Measurements from ENCODE around the gene C9orf78. TPM values are rescaled to one million over a fixed set of nuclear protein-coding genes. Genes with fewer than 3 reads are reported as not detected.
A peak's percentile ranks its signal among the peaks of the same experiment; 100 is the strongest.

C9orf78 gene
- total and polyA plus RNA-seq, 3 experiments from 2014 or later, result 71.4 to 249 (median 76.4) TPM

DNA sequence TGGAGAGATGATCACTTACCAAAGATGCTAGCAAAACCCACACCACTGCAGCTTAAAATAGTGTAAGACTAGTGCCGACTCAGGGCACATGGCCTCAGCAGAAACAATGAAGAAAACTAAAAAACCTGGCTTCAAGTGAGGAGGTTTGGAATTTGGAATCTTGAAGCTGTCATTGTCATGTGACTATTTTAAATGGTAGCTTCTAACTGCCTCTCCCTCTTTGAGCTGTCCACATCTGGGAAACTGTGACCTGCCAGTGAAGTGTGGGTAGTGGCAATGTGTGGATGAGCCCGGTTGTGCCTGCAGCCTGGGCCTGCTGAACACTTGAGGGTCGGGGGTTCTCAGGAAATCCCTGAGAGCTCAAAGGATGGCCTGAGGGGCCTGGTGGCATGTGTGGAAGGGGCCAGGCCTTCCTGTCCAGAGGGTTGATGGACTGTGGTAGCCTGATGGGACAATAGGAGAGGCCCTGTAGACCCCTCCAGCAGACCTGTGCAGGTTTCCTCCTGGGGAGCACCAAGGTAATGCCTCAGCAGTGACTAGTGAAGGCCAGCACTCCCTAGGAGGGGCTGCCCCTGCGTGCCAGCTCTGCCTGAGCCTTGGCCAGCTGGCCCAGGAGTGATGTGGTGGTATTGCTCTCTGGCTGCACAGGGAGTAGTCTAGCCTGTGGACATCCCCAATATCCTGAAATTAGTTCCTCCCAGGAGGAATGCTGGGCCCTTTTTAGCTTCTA lies 13.8 kb upstream of the C9orf78 start:
- Histone ChIP-seq H3K4me1 (ENCODE audit: insufficient read depth, low read length) (peaks cover 7% of the 10 kb centered on the region), H3K27me3 (ENCODE audit: insufficient read depth, low read length, poor library complexity, severe bottlenecking) (no peaks in the 10 kb centered on the region), H3K27ac (ENCODE audit: low read depth, low read length) (no peak overlapping the region), H3K36me3 (ENCODE audit: insufficient read depth, low read length) (peaks cover 52% of the 10 kb centered on the region), H3K9me3 (ENCODE audit: low read length) (no peaks in the 10 kb centered on the region), H3K4me3 (ENCODE audit: low read length) (no peak overlapping the region)
- ChIA-PET CTCF (interaction anchor here (1.1 to 1.8 kb wide), 3 partner anchors 11 to 37 kb away, joined by 3 to 4 read pairs (median 3); no protein-coding TSS in a partner anchor), POLR2A (interaction anchor here (0.6 kb wide), 1 partner anchor 12 kb away, joined by 3 read pairs; no protein-coding TSS in a partner anchor)
- no peak overlapping the region for H3K4me3 Mint-ChIP-seq
- H3K27ac Mint-ChIP-seq, result peak overlapping the region in 2 of 8 donors; percentile 50 to 51
- no peaks in the 10 kb centered on the region for H3K9me3 Mint-ChIP-seq
- H3K36me3 Mint-ChIP-seq, result peaks cover 0 to 61% (median 24%) of the 10 kb centered on the region in 3 donors
- peaks cover 30 to 64% (median 35%) of the 10 kb centered on the region in 3 donors for H3K4me1 Mint-ChIP-seq
- H3K27me3 Mint-ChIP-seq, result no peaks in the 10 kb centered on the region
- no peak for DNase-seq

- peaks cover 25 to 61% (median 32%) of the 10 kb centered on the region in 3 donors for H3K4me1 Mint-ChIP-seq
- peaks cover 0 to 47% (median 9%) of the 10 kb centered on the region in 3 donors for H3K36me3 Mint-ChIP-seq
Measured at GRCh38 chr9:129845373-129845772, 10.3 kb upstream of the C9orf78 start.

DNA sequence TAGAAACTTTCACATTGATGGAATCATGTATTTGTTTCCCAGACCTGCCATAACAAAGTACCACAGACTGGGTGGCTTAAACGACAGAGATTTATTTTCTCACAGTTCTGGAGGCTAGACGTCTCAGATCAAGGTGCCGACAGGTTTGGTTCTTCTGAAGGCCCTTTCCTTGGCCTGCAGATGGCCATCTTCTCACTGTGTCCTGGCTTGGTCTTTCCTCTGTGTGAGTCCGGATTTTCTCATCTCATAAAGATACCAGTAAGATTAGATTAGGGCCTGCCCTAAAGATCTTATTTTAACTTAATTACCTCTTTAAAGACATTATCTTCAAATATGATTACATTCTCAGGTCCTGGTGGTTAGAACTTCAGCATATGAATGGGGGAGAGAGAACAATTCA lies 6.0 kb upstream of the C9orf78 start:
- ChIA-PET CTCF (interaction anchor here (1.4 kb wide), 1 partner anchor 151 kb away, joined by 3 read pairs; no protein-coding TSS in a partner anchor), POLR2A (interaction anchor here (0.5 kb wide), 1 partner anchor 10 kb away, joined by 6 read pairs; no protein-coding TSS in a partner anchor)
- peak overlapping the region; percentile 43 to 91 (median 60) for H3K27ac Mint-ChIP-seq
- no peaks in the 10 kb centered on the region for H3K9me3 Mint-ChIP-seq
- peaks cover 50 to 77% (median 68%) of the 10 kb centered on the region in 3 donors for H3K4me1 Mint-ChIP-seq
- Histone ChIP-seq H3K27ac (ENCODE audit: low read depth, low read length) (no peak overlapping the region), H3K4me3 (ENCODE audit: low read length) (no peak overlapping the region), H3K36me3 (ENCODE audit: insufficient read depth, low read length) (peaks cover 6% of the 10 kb centered on the region), H3K4me1 (ENCODE audit: insufficient read depth, low read length) (peaks cover 61% of the 10 kb centered on the region), H3K9me3 (ENCODE audit: low read length) (no peaks in the 10 kb centered on the region), H3K27me3 (ENCODE audit: insufficient read depth, low read length, poor library complexity, severe bottlenecking) (no peaks in the 10 kb centered on the region)
- H3K36me3 Mint-ChIP-seq, result peaks cover 0 to 49% (median 2%) of the 10 kb centered on the region in 3 donors
- no peaks in the 10 kb centered on the region for H3K27me3 Mint-ChIP-seq
- no peak for DNase-seq
- H3K4me3 Mint-ChIP-seq, result no peak overlapping the region

More at GRCh38 chr9:129845373-129845772, 10.3 kb upstream of the C9orf78 start:
- no peaks in the 10 kb centered on the region for H3K9me3 Mint-ChIP-seq
- H3K9me3 ChIP-seq (ENCODE audit: low read length), result no peaks in the 10 kb centered on the region
- no peak overlapping the region for H3K4me3 ChIP-seq (ENCODE audit: low read length)
- CTCF ChIA-PET, result no interaction called here
- no peak overlapping the region for H3K27ac ChIP-seq (ENCODE audit: low read depth, low read length)
- POLR2A ChIA-PET, result interaction anchor here (1.8 kb wide), 1 partner anchor 41 kb away, joined by 4 read pairs; no protein-coding TSS in a partner anchor
- DNase-seq, result no peak
- H3K27me3 ChIP-seq (ENCODE audit: insufficient read depth, low read length, poor library complexity, severe bottlenecking), result no peaks in the 10 kb centered on the region
- peak overlapping the region in 7 of 8 donors; percentile 21 to 92 (median 67) for H3K27ac Mint-ChIP-seq
- peak overlapping the region in 3 of 7 donors; percentile 41 to 61 (median 44) for H3K4me3 Mint-ChIP-seq
- no peaks in the 10 kb centered on the region for H3K27me3 Mint-ChIP-seq
- H3K4me1 ChIP-seq (ENCODE audit: insufficient read depth, low read length), result peaks cover 20% of the 10 kb centered on the region
- peaks cover 18% of the 10 kb centered on the region for H3K36me3 ChIP-seq (ENCODE audit: insufficient read depth, low read length)

DNA sequence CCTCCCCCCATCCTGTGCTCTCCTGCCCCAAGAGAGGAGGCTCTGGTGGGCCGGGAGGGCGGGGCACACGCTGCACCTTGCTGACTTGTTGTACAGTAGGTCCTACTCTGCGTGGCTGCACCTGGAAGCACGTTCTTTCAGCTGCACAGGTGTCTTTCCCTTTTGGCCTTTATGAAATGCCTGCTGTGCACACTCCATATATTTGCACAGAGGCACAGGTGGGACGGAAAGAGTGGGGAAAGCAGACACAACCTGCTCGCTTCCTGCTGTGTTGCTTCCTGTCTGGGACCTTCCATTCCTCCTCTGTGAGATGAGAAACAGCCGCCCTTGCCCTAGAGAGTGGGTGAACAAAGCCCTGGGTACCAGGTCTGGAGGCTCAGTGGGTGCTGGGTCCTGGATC lies 5.0 kb upstream of the C9orf78 start:
- H3K36me3 Mint-ChIP-seq, result peaks cover 0 to 55% (median 2%) of the 10 kb centered on the region in 3 donors
- DNase-seq, result peak in 1 of 5 donors; percentile 36
- H3K27me3 Mint-ChIP-seq, result no peaks in the 10 kb centered on the region
- H3K27ac ChIP-seq (ENCODE audit: low read depth, low read length), result no peak overlapping the region
- no peaks in the 10 kb centered on the region for H3K27me3 ChIP-seq (ENCODE audit: insufficient read depth, low read length, poor library complexity, severe bottlenecking)
- POLR2A ChIA-PET, result no interaction called here
- no peaks in the 10 kb centered on the region for H3K9me3 ChIP-seq (ENCODE audit: low read length)
- peak overlapping the region in 4 of 7 donors; percentile 36 to 65 (median 56) for H3K4me3 Mint-ChIP-seq
- H3K36me3 ChIP-seq (ENCODE audit: insufficient read depth, low read length), result peaks cover 6% of the 10 kb centered on the region
- peak overlapping the region in 7 of 8 donors; percentile 43 to 94 (median 68) for H3K27ac Mint-ChIP-seq
- no peaks in the 10 kb centered on the region for H3K9me3 Mint-ChIP-seq
- peaks cover 47 to 74% (median 63%) of the 10 kb centered on the region in 3 donors for H3K4me1 Mint-ChIP-seq
- CTCF ChIA-PET, result interaction anchor here (0.8 kb wide), 1 partner anchor 20 kb away, joined by 3 read pairs; no protein-coding TSS in a partner anchor
- H3K4me1 ChIP-seq (ENCODE audit: insufficient read depth, low read length), result peaks cover 62% of the 10 kb centered on the region
- H3K4me3 ChIP-seq (ENCODE audit: low read length), result peak overlapping the region; percentile 16

GRCh38 chr9:129839324-129840023 lies 4.4 kb upstream of the C9orf78 start:
- H3K4me1 Mint-ChIP-seq, result peaks cover 47 to 75% (median 68%) of the 10 kb centered on the region in 3 donors
- no peaks in the 10 kb centered on the region for H3K27me3 Mint-ChIP-seq
- CTCF ChIA-PET, result interaction anchor here (1.1 kb wide), 1 partner anchor 46 kb away, joined by 5 read pairs; no protein-coding TSS in a partner anchor
- peaks cover 0 to 59% (median 2%) of the 10 kb centered on the region in 3 donors for H3K36me3 Mint-ChIP-seq
- peak overlapping the region; percentile 2 to 95 (median 72) for H3K27ac Mint-ChIP-seq
- no peaks in the 10 kb centered on the region for H3K9me3 ChIP-seq (ENCODE audit: low read length)
- H3K4me3 ChIP-seq (ENCODE audit: low read length), result peak overlapping the region; percentile 16
- DNase-seq, result no peak
- no peaks in the 10 kb centered on the region for H3K27me3 ChIP-seq (ENCODE audit: insufficient read depth, low read length, poor library complexity, severe bottlenecking)
- peaks cover 6% of the 10 kb centered on the region for H3K36me3 ChIP-seq (ENCODE audit: insufficient read depth, low read length)
- peak overlapping the region in 6 of 7 donors; percentile 5 to 96 (median 52) for H3K4me3 Mint-ChIP-seq
- POLR2A ChIA-PET, result interaction anchor here (0.6 kb wide), 1 partner anchor 200 kb away, joined by 3 read pairs; no protein-coding TSS in a partner anchor
- no peaks in the 10 kb centered on the region for H3K9me3 Mint-ChIP-seq
- H3K4me1 ChIP-seq (ENCODE audit: insufficient read depth, low read length), result peaks cover 62% of the 10 kb centered on the region
- peak overlapping the region; percentile 48 for H3K27ac ChIP-seq (ENCODE audit: low read depth, low read length)

DNA sequence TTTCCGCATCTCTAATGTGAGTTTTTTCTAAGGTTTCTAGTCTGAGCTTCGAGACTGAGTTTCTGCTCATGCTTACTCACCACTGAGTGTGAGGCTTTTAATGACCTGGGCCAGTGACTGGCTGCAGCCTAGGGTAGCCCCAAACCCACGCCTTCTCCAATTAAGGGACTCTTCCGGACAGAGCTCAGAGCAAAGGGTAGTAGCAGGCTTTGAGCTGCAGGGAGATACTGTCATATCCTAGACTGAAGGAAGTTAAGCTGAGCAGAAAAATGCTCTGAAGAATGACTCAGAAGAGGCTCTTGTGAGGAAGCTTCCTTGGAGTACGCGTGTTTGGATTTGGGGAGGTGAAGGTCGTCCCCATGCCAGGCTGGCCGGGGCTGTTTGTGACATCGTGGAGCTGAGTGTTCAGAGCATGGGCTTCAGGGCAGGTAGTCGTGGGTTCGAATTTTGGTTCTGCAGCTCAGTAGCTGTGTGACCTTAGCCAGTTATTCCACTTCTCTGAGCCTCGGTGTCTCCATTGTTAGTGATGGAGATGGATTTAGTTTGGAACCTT lies 3.7 kb upstream of the C9orf78 start:
- Mint-ChIP-seq H3K36me3 (peaks cover 0 to 61% (median 2%) of the 10 kb centered on the region in 3 donors), H3K27me3 (no peaks in the 10 kb centered on the region), H3K4me3 (peak overlapping the region; percentile 5 to 96 (median 49)), H3K27ac (peak overlapping the region; percentile 29 to 95 (median 84)), H3K4me1 (peaks cover 54 to 79% (median 75%) of the 10 kb centered on the region in 3 donors), H3K9me3 (no peaks in the 10 kb centered on the region)
- Histone ChIP-seq H3K9me3 (ENCODE audit: low read length) (no peaks in the 10 kb centered on the region), H3K27me3 (ENCODE audit: insufficient read depth, low read length, poor library complexity, severe bottlenecking) (no peaks in the 10 kb centered on the region), H3K4me1 (ENCODE audit: insufficient read depth, low read length) (peaks cover 69% of the 10 kb centered on the region), H3K27ac (ENCODE audit: low read depth, low read length) (peak overlapping the region; percentile 48), H3K36me3 (ENCODE audit: insufficient read depth, low read length) (peaks cover 7% of the 10 kb centered on the region), H3K4me3 (ENCODE audit: low read length) (peak overlapping the region; percentile 15)
- ChIA-PET CTCF (interaction anchor here (0.7 to 1.6 kb wide), 5 partner anchors 10 to 193 kb away, joined by 3 to 5 read pairs (median 3); no protein-coding TSS in a partner anchor), POLR2A (interaction anchor here (0.6 to 0.8 kb wide), 3 partner anchors 31 to 201 kb away, joined by 3 read pairs; no protein-coding TSS in a partner anchor)
- no peak for DNase-seq

GRCh38 chr9:129836311-129837007 lies 1.4 kb upstream of the C9orf78 start:
- peaks cover 0 to 68% (median 6%) of the 10 kb centered on the region in 3 donors for H3K36me3 Mint-ChIP-seq
- peak overlapping the region; percentile 80 for H3K4me3 ChIP-seq (ENCODE audit: low read length)

More at GRCh38 chr9:129836311-129837007, 1.4 kb upstream of the C9orf78 start:
- H3K27ac Mint-ChIP-seq, result peak overlapping the region; percentile 94 to 98 (median 96)
- CTCF ChIA-PET, result interaction anchor here (1.0 to 2.0 kb wide), 3 partner anchors 24 to 49 kb away, joined by 5 to 6 read pairs (median 6); no protein-coding TSS in a partner anchor
- no peaks in the 10 kb centered on the region for H3K27me3 Mint-ChIP-seq
- Histone ChIP-seq H3K9me3 (ENCODE audit: low read length) (no peaks in the 10 kb centered on the region), H3K27me3 (ENCODE audit: insufficient read depth, low read length, poor library complexity, severe bottlenecking) (no peaks in the 10 kb centered on the region), H3K27ac (ENCODE audit: low read depth, low read length) (peak overlapping the region; percentile 93), H3K4me1 (ENCODE audit: insufficient read depth, low read length) (peaks cover 67% of the 10 kb centered on the region), H3K36me3 (ENCODE audit: insufficient read depth, low read length) (peaks cover 26% of the 10 kb centered on the region)
- H3K4me1 Mint-ChIP-seq, result peaks cover 60 to 76% (median 73%) of the 10 kb centered on the region in 3 donors
- peak; percentile 8 to 59 (median 25) for DNase-seq
- H3K9me3 Mint-ChIP-seq, result no peaks in the 10 kb centered on the region
- peak overlapping the region; percentile 94 to 100 (median 96) for H3K4me3 Mint-ChIP-seq
- POLR2A ChIA-PET, result interaction anchor here (0.6 to 1.3 kb wide), 7 partner anchors 34 to 805 kb away, joined by 3 to 7 read pairs (median 3); no protein-coding TSS in a partner anchor
